GM21381 (cell line): ENCODE measurements around the gene VAMP1.
A peak's percentile ranks its signal among the peaks of the same experiment; 100 is the strongest.
"Not testable (repeated sequence)": the region's sequence is repeated elsewhere in the genome, so short reads cannot be mapped to it uniquely, and the experiment has no call there.

Experiments
- ATAC-seq: cut with Tn5 transposase; IDR thresholded peaks from one replicate; pipeline ENCODE4 v1.9.1; 2021; ENCODE audit warnings: mild to moderate bottlenecking, moderate library complexity; ENCODE audit not compliant: unreplicated experiment

VAMP1 gene

DNA sequence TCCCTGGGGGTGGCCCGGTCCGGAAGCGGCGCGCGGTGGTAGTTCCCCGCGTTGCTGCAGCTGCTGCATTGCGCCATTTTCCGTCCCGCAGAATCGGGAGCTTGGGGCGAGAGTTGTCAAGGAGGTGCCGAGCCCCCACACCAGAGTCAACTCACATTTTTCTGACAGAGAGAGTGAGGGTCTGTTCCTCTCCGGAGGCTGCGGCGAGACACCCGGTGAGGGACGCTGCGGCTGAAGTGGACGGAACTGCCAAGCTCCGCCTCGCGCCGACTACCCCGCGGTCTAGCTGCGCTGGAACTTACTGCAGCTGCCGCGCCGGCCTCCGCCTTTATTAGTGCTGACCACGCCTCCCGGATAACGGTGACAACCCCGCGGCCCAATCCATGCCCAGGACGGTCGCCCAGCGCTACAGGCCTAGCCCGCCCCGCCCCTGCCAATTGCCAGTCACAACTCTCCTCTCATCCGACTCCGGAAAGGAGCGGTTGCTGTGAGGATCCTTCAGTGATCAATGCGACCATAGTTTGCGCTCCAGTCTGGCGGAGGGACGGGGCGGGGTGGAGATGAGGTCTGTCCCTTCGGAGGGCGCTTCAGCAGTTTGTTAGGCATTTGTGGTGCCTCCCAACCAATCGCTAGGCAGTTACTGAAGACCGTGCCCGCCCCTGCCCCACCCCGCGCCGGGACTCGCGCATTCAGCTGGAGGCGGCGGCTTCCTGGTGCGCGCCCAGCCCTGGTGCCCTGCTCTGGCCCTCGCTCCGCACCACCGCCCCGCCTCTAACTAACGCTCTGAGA lies at the start of gene VAMP1:
Gene VAMP1, minus strand, starts transcription at position 303 of the 789 bp plus-strand sequence. Its CDS starts 146 bp downstream, at position 157.
- ATAC-seq = peak; percentile 86

DNA sequence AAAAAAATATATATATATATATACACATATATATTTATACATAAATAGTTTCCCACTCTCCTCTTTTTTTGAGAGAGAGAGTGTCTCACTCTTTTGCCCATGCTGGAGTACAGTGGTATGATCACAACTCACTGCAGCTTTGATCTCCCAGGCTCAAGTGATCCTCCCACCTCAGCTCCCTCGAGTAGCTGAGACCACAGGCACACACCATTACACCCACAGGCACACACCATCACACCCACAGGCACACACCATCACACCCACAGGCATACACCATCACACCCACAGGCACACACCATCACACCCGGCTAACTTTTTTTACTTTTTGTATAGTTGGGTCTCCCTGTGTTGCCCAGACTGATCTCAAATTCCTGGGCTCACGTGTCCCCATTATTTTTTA lies 49.7 kb upstream of the VAMP1 start:
- ATAC-seq = no peak

DNA sequence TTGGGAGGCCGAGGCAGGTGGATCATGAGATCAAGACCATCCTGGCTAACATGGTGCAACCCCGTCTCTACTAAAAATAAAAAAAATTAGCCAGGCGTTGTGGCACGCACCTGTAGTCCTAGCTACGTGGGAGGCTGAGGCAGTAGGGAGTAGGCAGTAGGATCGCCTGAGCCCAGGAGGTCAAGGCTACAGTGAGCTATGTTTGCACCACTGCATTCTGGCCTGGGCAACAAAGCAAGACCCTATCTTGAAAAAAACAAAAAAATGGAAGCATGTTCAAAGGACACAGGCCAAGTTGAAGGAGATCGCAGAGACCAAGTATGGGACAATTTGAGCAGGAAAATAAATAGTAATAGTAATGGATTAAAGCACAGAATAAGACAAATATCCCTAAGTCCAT lies 37.6 kb upstream of the VAMP1 start:
- ATAC-seq = no peak

GRCh38 chr12:6507102-6507998 lies 36.9 kb upstream of the VAMP1 start:
- no peak for ATAC-seq

DNA sequence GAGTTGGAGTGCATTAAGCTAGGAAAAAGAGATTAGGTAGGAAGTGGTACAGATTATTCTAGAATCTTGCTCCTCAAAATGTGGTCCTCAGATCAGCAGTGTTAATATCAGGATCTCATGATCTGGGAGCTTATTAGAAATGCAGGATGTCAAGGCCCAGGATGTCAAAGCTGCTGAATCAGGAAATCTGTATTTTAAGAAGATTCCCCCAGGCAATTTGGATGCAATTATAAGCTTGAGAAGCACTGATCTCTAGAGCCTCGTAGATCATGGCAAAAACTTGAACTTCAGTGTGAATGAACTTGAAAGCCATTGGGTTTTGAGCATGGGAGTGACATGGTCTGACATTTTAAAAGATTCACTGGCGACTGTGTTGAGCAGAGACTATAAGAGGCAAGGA lies 30.0 kb upstream of the VAMP1 start:
- ATAC-seq = no peak

- ATAC-seq = not testable (repeated sequence)
These were observed 26.8 kb upstream of the VAMP1 start for GRCh38 chr12:6497291-6497690.

DNA sequence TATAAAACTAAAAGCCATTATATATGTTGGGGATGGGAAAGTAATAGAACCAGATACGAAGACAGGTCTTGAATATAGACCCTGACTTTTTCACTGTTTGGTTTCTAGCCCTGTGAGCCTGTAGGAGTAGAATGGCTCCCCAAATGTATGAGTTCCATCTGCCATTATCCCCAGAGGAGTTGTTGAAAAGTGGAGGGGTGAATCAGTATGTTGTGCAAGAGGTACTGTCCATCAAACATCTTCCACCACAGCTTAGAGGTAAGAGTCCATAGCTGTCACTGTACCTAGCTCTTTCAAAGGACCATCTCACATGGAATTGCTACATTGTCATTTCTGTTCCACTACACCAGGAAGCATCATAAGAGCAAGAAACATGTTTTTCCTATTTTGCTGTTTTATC lies 24.5 kb upstream of the VAMP1 start:
- ATAC-seq = no peak

DNA sequence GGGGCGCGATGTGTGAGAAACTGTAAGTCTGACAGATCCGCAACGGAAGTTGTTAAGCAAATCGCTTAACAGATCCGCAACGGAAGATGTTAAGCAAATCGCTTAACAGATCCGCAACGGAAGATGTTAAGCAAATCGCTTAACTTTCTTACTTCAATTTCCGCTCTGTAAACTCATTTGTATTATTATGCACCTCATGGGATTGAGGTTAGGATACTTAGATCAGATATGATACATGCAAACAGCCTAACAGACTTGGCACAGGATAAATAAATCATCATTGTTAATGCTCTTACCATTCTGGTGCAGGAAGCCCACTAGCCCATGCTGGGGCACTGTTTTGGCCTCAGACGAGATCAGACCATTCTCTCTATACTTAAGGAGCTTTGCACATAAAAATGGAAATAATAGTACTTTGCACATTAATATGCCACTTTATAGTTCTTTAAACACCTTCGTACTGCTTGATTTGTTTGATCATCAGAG lies 23.8 kb upstream of the VAMP1 start:
- ATAC-seq = no peak

GRCh38 chr12:6493497-6494257 lies 23.2 kb upstream of the VAMP1 start, which contains the start of gene NCAPD2:
NCAPD2 (plus strand) TSS chr12:6494102; CDS start chr12:6495099, 997 bp downstream.
- ATAC-seq = peak; percentile 78

GRCh38 chr12:6492838-6493496 lies 22.5 kb upstream of the VAMP1 start, which contains the start of gene MRPL51:
MRPL51 (minus strand) TSS chr12:6493262; CDS start chr12:6493136, 126 bp downstream.
- ATAC-seq = peak; percentile 77

DNA sequence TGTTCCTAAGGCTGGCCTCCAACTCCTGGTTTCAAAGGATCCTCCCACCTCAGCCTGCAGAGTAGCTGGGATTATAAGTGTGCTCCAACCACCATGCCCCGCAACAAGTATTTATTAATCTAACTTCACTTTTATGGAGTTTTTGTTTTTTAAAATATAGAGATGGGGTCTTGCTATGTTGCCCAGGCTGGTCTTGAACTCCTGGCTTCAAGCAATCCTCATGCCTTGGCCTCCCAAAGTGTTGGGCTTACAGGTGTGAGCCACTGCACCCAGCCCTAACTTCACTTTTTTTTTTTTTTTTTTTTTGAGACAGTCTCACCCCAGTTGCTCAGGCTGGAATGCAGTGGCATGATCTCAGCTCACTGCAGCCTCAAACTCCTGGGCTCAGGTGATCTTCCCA lies 20.2 kb upstream of the VAMP1 start:
- ATAC-seq = not testable (repeated sequence)

DNA sequence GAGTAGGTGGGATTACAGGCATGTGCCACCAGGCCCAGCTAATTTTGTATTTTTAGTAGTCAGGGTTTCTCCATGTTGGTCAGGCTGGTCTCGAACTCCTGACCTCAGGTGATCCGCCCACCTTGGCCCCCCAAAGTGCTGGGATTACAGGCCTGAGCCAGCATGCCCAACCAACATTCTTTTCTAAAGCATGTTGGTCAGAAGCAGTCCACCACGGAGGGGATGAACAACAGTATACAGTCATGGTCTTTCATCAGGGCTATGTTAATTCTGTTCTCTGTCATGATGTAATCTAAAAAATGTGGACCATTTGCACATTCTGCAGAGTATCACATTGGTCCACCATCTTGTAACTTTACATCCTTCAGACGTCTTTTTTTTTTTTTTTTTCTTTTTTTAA lies 19.0 kb upstream of the VAMP1 start:
- ATAC-seq = no peak

GRCh38 chr12:6488240-6488639 lies 17.8 kb upstream of the VAMP1 start:
- no peak for ATAC-seq

DNA sequence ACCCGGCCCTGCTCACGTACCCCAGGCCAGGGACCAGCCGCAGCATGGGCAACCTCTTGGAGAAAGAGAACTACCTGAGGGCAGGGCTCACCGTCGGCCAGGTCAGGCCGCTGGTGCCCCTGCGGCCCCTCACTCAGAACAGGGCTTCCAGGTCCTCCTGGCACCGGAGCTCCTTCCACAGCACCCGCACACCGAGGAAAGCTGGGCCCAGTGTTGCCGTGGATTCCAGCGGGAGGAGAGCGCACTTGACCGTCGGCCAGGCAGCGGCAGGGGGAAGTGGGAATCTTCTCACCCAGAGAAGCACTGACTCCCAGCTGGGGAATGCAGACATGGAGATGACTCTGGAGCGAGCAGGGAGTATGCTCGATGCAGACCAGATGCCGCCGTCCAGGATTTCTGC lies 7.9 kb upstream of the VAMP1 start:
- no peak for ATAC-seq

GRCh38 chr12:6477601-6478377 lies 7.3 kb upstream of the VAMP1 start:
- ATAC-seq = not testable (repeated sequence)

DNA sequence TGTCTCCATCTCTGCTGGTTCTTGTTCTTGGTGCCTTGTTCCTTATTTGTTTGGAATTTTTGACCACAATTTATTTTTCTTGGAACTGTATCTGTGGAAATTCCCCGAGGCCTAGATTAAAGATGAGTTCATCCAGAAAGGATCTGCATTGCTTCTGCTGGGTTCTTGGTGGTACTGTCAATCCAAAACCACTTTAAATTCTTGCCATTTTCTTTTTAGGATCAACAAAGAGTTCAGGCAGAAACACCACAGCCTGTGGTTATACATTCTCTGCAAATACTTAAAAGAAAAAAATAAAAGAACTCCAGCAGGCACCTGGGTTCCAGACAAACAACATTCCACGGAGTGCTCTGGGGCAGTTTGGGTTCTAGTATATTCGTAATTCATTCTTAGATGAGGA lies 6.0 kb upstream of the VAMP1 start:
- ATAC-seq = no peak

- not testable (repeated sequence) for ATAC-seq
These were observed 4.9 kb upstream of the VAMP1 start for GRCh38 chr12:6475233-6475975.

DNA sequence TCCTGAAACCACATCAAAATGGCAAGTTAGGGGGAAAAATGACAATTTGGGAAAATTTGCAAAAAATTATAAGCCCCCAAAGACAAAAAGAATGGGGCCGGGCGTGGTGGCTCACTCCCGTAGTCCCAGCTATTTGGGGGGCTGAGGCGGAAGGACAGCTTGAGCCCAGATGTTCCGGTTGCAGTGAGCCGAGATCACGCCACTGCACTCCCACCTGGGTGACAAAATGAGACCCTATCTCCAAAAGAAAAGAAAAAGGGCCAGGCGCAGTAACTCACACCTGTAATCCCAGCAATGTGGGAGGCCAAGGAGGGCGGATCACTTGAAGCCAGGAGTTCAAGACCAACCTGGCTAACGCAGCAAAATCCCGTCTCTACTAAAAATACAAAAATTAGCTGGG lies 2.0 kb upstream of the VAMP1 start:
- no peak for ATAC-seq

DNA sequence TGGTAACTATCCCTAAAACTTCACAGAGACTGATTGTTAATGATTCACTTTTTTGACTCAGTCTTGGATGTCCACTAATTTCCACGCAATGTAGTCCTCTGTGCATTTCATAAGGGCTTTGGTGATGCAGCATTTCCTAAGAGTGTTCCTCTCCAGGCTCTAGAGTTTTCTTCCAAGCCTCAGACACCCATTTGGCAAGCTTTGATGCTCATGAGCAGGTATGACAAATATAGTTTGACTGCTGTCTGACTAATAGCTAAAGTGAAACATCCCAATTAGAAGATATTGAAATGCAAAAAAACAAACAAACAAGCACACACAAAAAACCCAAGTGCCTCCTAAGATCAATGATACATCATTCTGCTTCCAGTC lies 1.5 kb upstream of the VAMP1 start:
- ATAC-seq = no peak
